Measurements from ENCODE around the gene DCC. TPM values are rescaled to one million over a fixed set of nuclear protein-coding genes. Genes with fewer than 3 reads are reported as not detected.
A peak's percentile ranks its signal among the peaks of the same experiment; 100 is the strongest.

Gene DCC
- total RNA-seq, 6 donors from 2014 or later: 0.33 to 3.5 (median 1.0) TPM

DNA sequence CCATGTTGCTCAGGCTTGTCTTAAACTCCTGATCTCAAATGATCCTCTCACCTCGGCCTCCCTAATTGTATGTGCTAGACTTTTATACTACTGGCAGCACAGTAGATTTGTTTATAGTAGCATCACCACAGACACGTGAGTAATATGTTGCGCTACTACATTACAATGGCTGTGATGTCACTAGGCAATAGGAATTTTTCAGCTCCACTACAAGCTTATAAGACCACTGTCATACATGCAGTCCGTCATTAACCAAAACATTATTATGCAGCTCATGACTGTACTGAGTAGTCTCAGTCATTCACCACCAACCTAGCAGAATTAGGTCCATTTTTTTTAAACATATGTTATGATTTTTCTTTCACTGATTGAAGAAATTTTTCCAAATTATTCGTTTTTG lies 398.9 kb downstream of the DCC start:
- no peaks in the 10 kb centered on the region for H3K36me3 ChIP-seq
- H3K4me1 ChIP-seq: no peaks in the 10 kb centered on the region
- H3K4me3 ChIP-seq: no peak overlapping the region
- 83% methylated on average over 5 of the region's 5 CpGs for WGBS, 2 donors
- no peak overlapping the region for H3K27ac ChIP-seq
- DNase-seq (no peak), ATAC-seq (ENCODE audit: low FRiP score in 2 of 2) (no peak)
- TF ChIP-seq POLR2AphosphoS5 (IDR thresholded peaks at IDR 0.05): no peak
- no peak for TF ChIP-seq POLR2A (IDR thresholded peaks at IDR 0.05)
- TF ChIP-seq EP300 (IDR thresholded peaks at IDR 0.05): no peak
- TF ChIP-seq, protein P1, sequence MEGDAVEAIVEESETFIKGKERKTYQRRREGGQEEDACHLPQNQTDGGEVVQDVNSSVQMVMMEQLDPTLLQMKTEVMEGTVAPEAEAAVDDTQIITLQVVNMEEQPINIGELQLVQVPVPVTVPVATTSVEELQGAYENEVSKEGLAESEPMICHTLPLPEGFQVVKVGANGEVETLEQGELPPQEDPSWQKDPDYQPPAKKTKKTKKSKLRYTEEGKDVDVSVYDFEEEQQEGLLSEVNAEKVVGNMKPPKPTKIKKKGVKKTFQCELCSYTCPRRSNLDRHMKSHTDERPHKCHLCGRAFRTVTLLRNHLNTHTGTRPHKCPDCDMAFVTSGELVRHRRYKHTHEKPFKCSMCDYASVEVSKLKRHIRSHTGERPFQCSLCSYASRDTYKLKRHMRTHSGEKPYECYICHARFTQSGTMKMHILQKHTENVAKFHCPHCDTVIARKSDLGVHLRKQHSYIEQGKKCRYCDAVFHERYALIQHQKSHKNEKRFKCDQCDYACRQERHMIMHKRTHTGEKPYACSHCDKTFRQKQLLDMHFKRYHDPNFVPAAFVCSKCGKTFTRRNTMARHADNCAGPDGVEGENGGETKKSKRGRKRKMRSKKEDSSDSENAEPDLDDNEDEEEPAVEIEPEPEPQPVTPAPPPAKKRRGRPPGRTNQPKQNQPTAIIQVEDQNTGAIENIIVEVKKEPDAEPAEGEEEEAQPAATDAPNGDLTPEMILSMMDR (IDR thresholded peaks at IDR 0.05): no peak
- no peaks in the 10 kb centered on the region for H3K27me3 ChIP-seq
- no peaks in the 10 kb centered on the region for H3K9me3 ChIP-seq

DNA sequence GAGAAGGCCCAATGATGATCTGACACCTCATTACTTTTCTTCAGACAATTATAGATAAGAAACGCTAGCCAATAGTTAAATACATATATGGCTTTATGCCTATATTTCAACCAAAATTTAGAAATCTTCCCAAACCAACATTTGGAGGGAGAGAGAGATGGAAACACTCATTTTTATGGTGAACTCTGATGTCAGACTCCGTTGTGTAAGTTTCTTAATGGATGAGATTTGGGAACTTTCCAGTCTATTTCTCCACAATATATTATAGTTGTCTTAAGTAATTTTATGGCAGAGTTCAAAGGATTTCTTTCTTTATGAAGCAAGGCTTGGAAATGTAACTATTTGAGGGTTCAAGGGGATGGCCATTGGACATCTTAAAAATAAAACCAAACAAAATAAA lies 407.0 kb downstream of the DCC start:
- Histone ChIP-seq H3K36me3 (no peaks in the 10 kb centered on the region), H3K9me3 (no peaks in the 10 kb centered on the region), H3K27ac (no peak overlapping the region), H3K4me1 (no peaks in the 10 kb centered on the region), H3K4me3 (no peak overlapping the region), H3K27me3 (no peaks in the 10 kb centered on the region)
- TF ChIP-seq POLR2A (IDR thresholded peaks at IDR 0.05) (no peak), POLR2AphosphoS5 (IDR thresholded peaks at IDR 0.05) (no peak), EP300 (IDR thresholded peaks at IDR 0.05) (no peak)
- TF ChIP-seq, protein P1 (IDR thresholded peaks at IDR 0.05): no peak
- ATAC-seq (ENCODE audit: low FRiP score in 2 of 2) (no peak), DNase-seq (no peak)
- WGBS, 2 donors: 68 to 71% methylated on average over 2 of the region's 2 CpGs

DNA sequence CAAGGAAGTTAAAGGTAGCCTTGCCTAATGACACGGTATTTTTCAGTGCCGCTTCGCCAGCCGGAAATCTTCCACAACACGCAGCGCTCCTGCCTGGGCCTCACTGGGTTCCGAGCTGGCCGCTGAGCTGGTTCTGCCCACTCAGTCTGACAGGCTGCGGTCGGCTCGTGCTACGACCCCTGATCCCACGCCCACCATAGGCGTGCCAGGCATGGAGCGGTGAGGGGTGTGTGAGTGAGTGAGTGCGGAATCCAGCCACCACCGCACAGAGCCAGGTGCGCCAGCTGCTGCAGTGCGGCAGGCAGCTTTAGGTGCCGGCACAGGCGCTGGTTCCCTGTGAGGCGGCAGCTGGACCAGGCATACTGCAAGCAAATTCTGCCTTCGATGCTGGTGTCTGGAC lies 407.9 kb downstream of the DCC start:
- Histone ChIP-seq H3K4me1 (no peaks in the 10 kb centered on the region), H3K36me3 (no peaks in the 10 kb centered on the region), H3K4me3 (no peak overlapping the region), H3K9me3 (no peaks in the 10 kb centered on the region), H3K27me3 (no peaks in the 10 kb centered on the region), H3K27ac (no peak overlapping the region)
- WGBS, 2 donors: 82 to 95% methylated on average over 18 to 23 of the region's 23 CpGs
- TF ChIP-seq POLR2AphosphoS5 (IDR thresholded peaks at IDR 0.05): no peak
- no peak for TF ChIP-seq POLR2A (IDR thresholded peaks at IDR 0.05)
- TF ChIP-seq EP300 (IDR thresholded peaks at IDR 0.05): no peak
- TF ChIP-seq, protein P1 (IDR thresholded peaks at IDR 0.05): no peak
- peak in 1 of 2 donors; percentile 62 for DNase-seq
- ATAC-seq (ENCODE audit: low FRiP score in 2 of 2): peak in 1 of 2 donors; percentile 35

DNA sequence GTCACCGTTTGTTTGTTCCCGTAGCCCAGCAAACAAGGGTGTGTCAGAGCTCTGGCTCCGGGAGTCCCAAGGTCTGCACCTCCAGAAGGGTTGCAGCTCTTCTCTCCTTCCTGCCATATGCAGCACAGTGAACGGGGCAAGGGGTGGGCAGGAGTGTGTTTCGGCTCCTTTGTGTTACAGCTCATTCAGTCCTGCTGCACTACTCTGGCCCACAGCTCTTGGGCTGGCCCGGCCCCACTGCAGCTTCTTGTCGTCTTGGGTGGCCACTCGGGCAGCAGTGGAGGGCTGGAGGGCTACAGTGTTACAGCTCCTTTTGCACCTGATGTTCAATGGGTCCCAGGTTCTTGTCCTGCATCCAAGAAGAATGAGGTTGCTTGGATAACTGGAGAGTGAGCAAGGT lies 408.3 kb downstream of the DCC start:
- ATAC-seq (ENCODE audit: low FRiP score in 2 of 2) (no peak), DNase-seq (peak in 1 of 2 donors; percentile 11)
- H3K27me3 ChIP-seq: no peaks in the 10 kb centered on the region
- H3K9me3 ChIP-seq: no peaks in the 10 kb centered on the region
- 85 to 100% methylated on average over 3 to 8 of the region's 8 CpGs for WGBS, 2 donors
- H3K36me3 ChIP-seq: no peaks in the 10 kb centered on the region
- no peaks in the 10 kb centered on the region for H3K4me1 ChIP-seq
- H3K4me3 ChIP-seq: no peak overlapping the region
- TF ChIP-seq EP300 (IDR thresholded peaks at IDR 0.05): no peak
- no peak for TF ChIP-seq POLR2AphosphoS5 (IDR thresholded peaks at IDR 0.05)
- TF ChIP-seq POLR2A (IDR thresholded peaks at IDR 0.05): no peak
- TF ChIP-seq, protein P1 (IDR thresholded peaks at IDR 0.05): no peak
- no peak overlapping the region for H3K27ac ChIP-seq

DNA sequence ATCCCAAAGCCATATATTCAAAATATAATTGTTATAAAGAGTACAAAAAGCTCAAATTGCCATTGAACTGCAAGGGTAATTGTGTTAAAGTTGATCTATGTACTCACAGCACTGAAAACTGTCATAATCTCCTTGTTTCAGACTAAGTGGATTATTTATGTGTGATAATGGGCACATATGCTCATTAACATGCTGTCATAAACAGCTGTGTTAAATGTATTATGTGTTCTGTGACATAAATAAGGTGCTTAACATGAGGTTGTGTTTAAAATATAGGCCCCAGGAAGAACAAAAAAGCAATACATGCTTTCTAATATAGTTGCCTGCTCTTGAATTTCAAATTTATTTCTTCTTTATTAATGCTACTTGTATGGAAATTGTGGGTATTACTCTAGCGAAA lies 409.5 kb downstream of the DCC start:
- 29 to 63% methylated on average over 1 of the region's 1 CpG for WGBS, 2 donors
- ATAC-seq (ENCODE audit: low FRiP score in 2 of 2): no peak
- no peaks in the 10 kb centered on the region for H3K9me3 ChIP-seq

More for the DNA sequence above, 409.5 kb downstream of the DCC start:
- Histone ChIP-seq H3K4me1 (no peaks in the 10 kb centered on the region), H3K27me3 (no peaks in the 10 kb centered on the region), H3K36me3 (no peaks in the 10 kb centered on the region), H3K27ac (no peak overlapping the region), H3K4me3 (no peak overlapping the region)
- TF ChIP-seq, protein P1 (IDR thresholded peaks at IDR 0.05): no peak
- TF ChIP-seq EP300 (IDR thresholded peaks at IDR 0.05) (no peak), POLR2A (IDR thresholded peaks at IDR 0.05) (no peak), POLR2AphosphoS5 (IDR thresholded peaks at IDR 0.05) (no peak)
- DNase-seq: no peak

All from upper lobe of left lung (tissue), 6 donors.